GM12878 (cell line): ENCODE data around the gene DAPK3. TPM values are rescaled to one million over a fixed set of nuclear protein-coding genes. Genes with fewer than 3 reads are reported as not detected.
A peak's percentile ranks its signal among the peaks of the same experiment; 100 is the strongest.

Source experiments
- ATAC-seq: fragments of 200-7000 bp; cut with Tn5 transposase; 3 replicates; pipeline ENCODE4 v1.9.1; 2020; ENCODE audit warnings: mild to moderate bottlenecking, moderate library complexity
- BruUV-seq: library from RNA; stranded (reverse); fragments of 400-500 nt; replicated peaks from 2 replicates; lab custom pipeline; 2021; lab: Mats Ljungman, UMichigan
- CTCF ChIA-PET: fragments of 300-600 bp; sonication (Branson Sonifier 250); formaldehyde crosslinking; extraction: SDS; loops from one replicate; lab custom pipeline; 2021; ENCODE audit warnings: inconsistent platforms; lab: Yijun Ruan, JAX
- POLR2A ChIA-PET: fragments of 350-600 bp; formaldehyde crosslinking; extraction: SDS; loops from one replicate; lab custom pipeline; 2021; ENCODE audit warnings: inconsistent platforms; lab: Charles Lee
- RAD21 ChIA-PET: fragments of 300-600 bp; sonication (Branson Sonifier 250); formaldehyde crosslinking; loops from one replicate; lab custom pipeline; 2023; ENCODE audit warnings: antibody characterized with exemption; ENCODE audit not compliant: unreplicated experiment; lab: Charles Lee
- SMC1A ChIA-PET: fragments of 300-600 bp; sonication (Branson Sonifier 250); formaldehyde crosslinking; loops from one replicate; lab custom pipeline; 2023; ENCODE audit not compliant: unreplicated experiment, uncharacterized antibody; lab: Charles Lee
- DNase-seq: peaks from one replicate; pipeline ENCODE4 v3.0.0-alpha.2; 2011; ENCODE audit warnings: low read depth, low spot score
- FAIRE-seq: peaks from 3 replicates; lab custom pipeline; 2011; peaks lifted over from hg19 to GRCh38; lab: Jason Lieb, UNC
- H2AFZ ChIP-seq: 2 replicates; pipeline ENCODE4 v1.6.0; 2011; ENCODE audit warnings: low read depth, low read length, control low read depth; ENCODE audit not compliant: control insufficient read depth
- H3K27ac ChIP-seq: 2 replicates; pipeline ENCODE4 v1.5.1; 2011; ENCODE audit warnings: control low read depth; ENCODE audit not compliant: control insufficient read depth, insufficient read depth
- H3K27me3 ChIP-seq, 2 experiments: replicated peaks in 1 of 2; 2 replicates each; pipeline versions ENCODE4 v1.6.0 to v1.6.1; 2011; ENCODE audit warnings: low read length in 1 of 2; ENCODE audit not compliant: control insufficient read depth in 2 of 2, insufficient read depth in 2 of 2
- H3K36me3 ChIP-seq, 2 experiments: 2 replicates each; pipeline ENCODE4 v1.5.1; 2011; ENCODE audit warnings: low read length in 1 of 2; ENCODE audit not compliant: control insufficient read depth in 2 of 2, insufficient read depth in 2 of 2
- H3K4me1 ChIP-seq: 2 replicates; pipeline ENCODE4 v1.6.1; 2011; ENCODE audit warnings: mild to moderate bottlenecking, low read length, moderate library complexity, mixed read lengths; ENCODE audit not compliant: control insufficient read depth, insufficient read depth
- H3K4me2 ChIP-seq: 2 replicates; pipeline ENCODE4 v1.6.0; 2011; ENCODE audit warnings: control low read depth; ENCODE audit not compliant: control insufficient read depth, insufficient read depth
- H3K4me3 ChIP-seq: fragments of 200-600 bp; sonication (generic); 2 replicates; pipeline ENCODE4 v1.5.1; 2016
- H3K79me2 ChIP-seq: 2 replicates; pipeline ENCODE4 v1.6.0; 2011; ENCODE audit warnings: low read length; ENCODE audit not compliant: control insufficient read depth, insufficient read depth
- H3K9ac ChIP-seq: 2 replicates; pipeline ENCODE4 v1.8.0; 2011; ENCODE audit warnings: low read length, control low read depth, mixed read lengths; ENCODE audit not compliant: control insufficient read depth, insufficient read depth
- H3K9me3 ChIP-seq: replicated peaks from 3 replicates; pipeline ENCODE4 v1.5.1; 2011; ENCODE audit warnings: mild to moderate bottlenecking, low read length; ENCODE audit not compliant: control insufficient read depth, insufficient read depth
- H4K20me1 ChIP-seq: 2 replicates; pipeline ENCODE4 v1.6.0; 2011; ENCODE audit not compliant: control insufficient read depth, insufficient read depth
- CREB1 ChIP-seq: IDR thresholded peaks from 2 replicates; pipeline ENCODE4 v1.6.1; 2012; ENCODE audit warnings: low read depth, mild to moderate bottlenecking, inconsistent platforms
- IRF4 ChIP-seq: IDR thresholded peaks from 2 replicates; pipeline ENCODE4 v1.6.1; 2011; ENCODE audit warnings: low read depth, low read length
- PML ChIP-seq: IDR thresholded peaks from 2 replicates; pipeline ENCODE4 v1.6.1; 2012; ENCODE audit warnings: low read length, inconsistent platforms
- POLR2AphosphoS2 ChIP-seq: IDR thresholded peaks from 2 replicates; pipeline ENCODE4 v1.6.1; 2011; ENCODE audit warnings: low read depth, mild to moderate bottlenecking, low read length, improper control_type of control experiment, moderate library complexity
- WGBS: methylation state at CpG from one replicate; pipeline ENCODE4 v1.1.6; 2016; ENCODE audit warnings: low lambda C conversion rate; ENCODE audit not compliant: insufficient replicate concordance, insufficient coverage; ENCODE audit errors: missing lambda C conversion rate; 5-methylcytosine and 5-hydroxymethylcytosine counted together
- in situ Hi-C: fragments of 300-500 bp; cut with MboI; formaldehyde crosslinking; loops from 9 replicates; pipeline ENCODE4 v1.14.3; 2018; ENCODE audit warnings: mixed read lengths
- intact Hi-C: fragments of 100-400 bp; cut with micrococcal nuclease; formaldehyde crosslinking; loops from one replicate; pipeline ENCODE4 v1.14.2; 2022; ENCODE audit not compliant: unreplicated experiment
- polyA plus RNA-seq, 11 experiments: library from polyadenylated mRNA; depleted of rRNA in 4 of 11; unstranded in 6 of 11; stranded (reverse) in 5 of 11; fragments of >200 nt; fragmentation: Nextera tagmentation in 4 of 11; fragmentation: Illumina TruSeq in 1 of 11; extraction: Ambion mirVana in 4 of 11; extraction: Trizol in 1 of 11; gene quantifications; 1 replicate in 1 of 11; 2 replicates in 10 of 11; pipeline versions ENCODE4 v1.2.1 to v1.2.3, GENCODE V29; 2011 to 2016; ENCODE audit warnings: inconsistent platforms in 2 of 11, missing spikeins in 2 of 11, low read depth in 1 of 11
- total RNA-seq, 4 experiments: library from RNA; depleted of rRNA in 3 of 4; stranded (reverse); fragments of >200 nt in 3 of 4; fragmentation: Illumina TruSeq in 1 of 4; extraction: Trizol in 1 of 4; gene quantifications; 2 replicates each; pipeline versions ENCODE4 v1.2.1 to v1.2.3, GENCODE V29; 2013 to 2021

The DAPK3 gene
- total and polyA plus RNA-seq, 10 of the 15 experiments (the other 5 are each of a cell fraction or from before 2014, with no cell fraction given), result 0.13 to 46.4 (median 24.8) TPM

DNA sequence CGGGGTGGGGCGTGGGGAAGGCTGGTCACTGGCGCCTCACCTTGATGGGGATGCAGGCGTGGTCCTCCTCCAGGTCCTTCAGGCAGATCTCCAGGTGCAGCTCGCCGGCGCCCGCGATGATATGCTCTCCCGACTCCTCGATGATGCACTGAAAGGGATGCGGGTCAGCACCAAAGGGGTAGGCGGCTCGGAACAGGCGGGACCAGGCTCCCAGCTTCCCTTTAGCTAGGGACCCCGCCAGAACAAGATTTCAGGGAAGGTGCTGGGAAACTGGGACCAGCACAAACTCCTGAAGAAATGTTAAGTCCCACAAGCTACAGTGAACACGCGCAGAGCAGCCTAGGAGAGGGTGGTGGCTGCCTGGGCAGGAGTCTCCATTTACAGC is 8.4 kb upstream of the DAPK3 start:
- peaks cover 53 to 80% of the 10 kb centered on the region in 2 experiments for H3K36me3 ChIP-seq
- no peak for ATAC-seq
- intact Hi-C loops, result no loop called here
- ChIA-PET SMC1A (no interaction called here), RAD21 (no interaction called here), POLR2A (no interaction called here), CTCF (interaction anchor here (1.1 kb wide), 1 partner anchor 9 kb away, joined by 3 read pairs; no protein-coding TSS in a partner anchor)
- no peak overlapping the region for H3K4me3 ChIP-seq
- H3K4me1 ChIP-seq, result peaks cover 7% of the 10 kb centered on the region
- no peaks in the 10 kb centered on the region for H3K27me3 ChIP-seq
- BruUV-seq, result no TSS peak
- in situ Hi-C loops, result no loop called here
- TF ChIP-seq PML (no peak), CREB1 (no peak)
- WGBS, result 100% methylated on average over 17 of the region's 18 CpGs
- peaks cover 51% of the 10 kb centered on the region for H4K20me1 ChIP-seq
- peak overlapping the region; percentile 48; the same call in 1 of the 2 replicates for H3K4me2 ChIP-seq
- DNase-seq, result no peak
- no peak overlapping the region for H2AFZ ChIP-seq
- no peak overlapping the region for H3K9ac ChIP-seq
- H3K9me3 ChIP-seq, result no peaks in the 10 kb centered on the region
- H3K79me2 ChIP-seq, result peaks cover 67% of the 10 kb centered on the region
- no peak for FAIRE-seq
- no peak overlapping the region for H3K27ac ChIP-seq

DNA sequence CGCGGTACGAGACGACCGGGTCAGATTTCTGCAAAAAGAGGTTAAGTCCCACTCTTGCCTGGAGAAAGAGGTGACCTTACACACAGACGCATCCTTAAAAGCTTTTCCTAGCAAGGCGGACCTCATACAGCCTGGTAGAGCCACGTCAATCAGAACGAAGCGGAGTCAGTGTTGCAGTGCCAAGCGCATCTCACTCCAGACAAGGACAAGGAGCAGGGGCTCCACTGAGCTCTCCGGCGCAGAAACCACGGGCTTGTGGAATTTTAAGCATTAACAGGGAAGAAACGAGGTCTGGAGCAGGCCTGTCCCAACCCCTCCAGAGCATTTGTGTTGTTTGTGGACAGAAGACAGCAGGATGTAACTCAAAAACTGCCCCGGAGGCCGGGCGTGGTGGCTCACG is 7.2 kb upstream of the DAPK3 start:
- ATAC-seq, result no peak
- ChIA-PET POLR2A (interaction anchor here (0.6 kb wide), 1 partner anchor 9 kb away, joined by 9 read pairs; no protein-coding TSS in a partner anchor), CTCF (no interaction called here), SMC1A (no interaction called here), RAD21 (no interaction called here)
- H3K9ac ChIP-seq, result no peak overlapping the region
- no peak overlapping the region for H3K4me3 ChIP-seq
- H3K79me2 ChIP-seq, result peaks cover 56% of the 10 kb centered on the region
- H4K20me1 ChIP-seq, result peaks cover 43% of the 10 kb centered on the region
- in situ Hi-C loops (no loop called here), intact Hi-C loops (no loop called here)
- H3K9me3 ChIP-seq, result no peaks in the 10 kb centered on the region
- H3K36me3 ChIP-seq, result peaks cover 44 to 70% of the 10 kb centered on the region in 2 experiments
- FAIRE-seq, result no peak
- no peak overlapping the region for H3K4me2 ChIP-seq
- no peak for DNase-seq
- BruUV-seq, result no TSS peak
- H3K27me3 ChIP-seq, result no peaks in the 10 kb centered on the region
- 96% methylated on average over 19 of the region's 19 CpGs for WGBS
- TF ChIP-seq IRF4, result no peak
- peak; percentile 18; the same call in 1 of the 2 replicates for TF ChIP-seq POLR2AphosphoS2
- peaks cover 3% of the 10 kb centered on the region for H3K4me1 ChIP-seq
- no peak overlapping the region for H3K27ac ChIP-seq
- no peak overlapping the region for H2AFZ ChIP-seq
